K562 (cell line): ENCODE measurements around the gene AGFG2. TPM values are rescaled to one million over a fixed set of nuclear protein-coding genes. Genes with fewer than 3 reads are reported as not detected.
A peak's percentile ranks its signal among the peaks of the same experiment; 100 is the strongest.

Experiments used
- BRCA1 ChIP-seq, 2 experiments: fragments of 450-650 bp in 1 of 2; sonication (generic) in 1 of 2; formaldehyde crosslinking in 1 of 2; IDR thresholded peaks; 2 replicates each; pipeline versions ENCODE4 v1.5.0 to v1.6.1; 2017 to 2020; ENCODE audit warnings: mild to moderate bottlenecking in 1 of 2, missing genetic modification reagents in 1 of 2
- CCNT2 ChIP-seq: IDR thresholded peaks from 2 replicates; pipeline ENCODE4 v1.6.1; 2011; ENCODE audit warnings: borderline replicate concordance, low read depth, mild to moderate bottlenecking, moderate library complexity, mixed read lengths, low read length; ENCODE audit not compliant: insufficient read length; ENCODE audit errors: extremely low read depth
- ESRRA ChIP-seq: fragments of 450-650 bp; IDR thresholded peaks from 2 replicates; pipeline ENCODE4 v1.6.1; 2014; ENCODE audit warnings: low read depth, mild to moderate bottlenecking, moderate library complexity, borderline replicate concordance
- EWSR1 ChIP-seq: fragments of 450-650 bp; IDR thresholded peaks from 2 replicates; pipeline ENCODE4 v1.6.1; 2018; ENCODE audit warnings: borderline replicate concordance, mild to moderate bottlenecking, low read depth, moderate library complexity; ENCODE audit not compliant: partially characterized antibody
- FOXJ3 ChIP-seq: sonication (generic); formaldehyde crosslinking; IDR thresholded peaks from 2 replicates; pipeline ENCODE4 v1.4.0; 2020; ENCODE audit warnings: mild to moderate bottlenecking, missing genetic modification reagents
- FOXK2 ChIP-seq, 2 experiments: fragments of 450-650 bp; IDR thresholded peaks in 1 of 2; conservative IDR thresholded peaks in 1 of 2; 2 replicates each; pipeline ENCODE4 v1.6.1; 2016; ENCODE audit warnings: low read depth in 2 of 2, mild to moderate bottlenecking in 1 of 2
- HDGF ChIP-seq: fragments of 450-650 bp; IDR thresholded peaks from 2 replicates; pipeline ENCODE4 v1.6.1; 2016
- HSF4 ChIP-seq: fragments of 250-450 bp; sonication (Bioruptor Pico); IDR thresholded peaks from 2 replicates; pipeline ENCODE4 v2.1.2; 2022; ENCODE audit warnings: mild to moderate bottlenecking, moderate library complexity, borderline replicate concordance
- KLF10 ChIP-seq: fragments of 250-450 bp; sonication (Bioruptor Pico); IDR thresholded peaks from 2 replicates; pipeline ENCODE4 v1.6.1; 2021; ENCODE audit warnings: matching md5 sums
- MTA2 ChIP-seq: fragments of 450-650 bp; IDR thresholded peaks from 2 replicates; pipeline ENCODE4 v1.6.1; 2016; ENCODE audit warnings: low read depth
- NR4A1 ChIP-seq, 2 experiments: fragments of 250-450 bp in 1 of 2; fragments of 450-650 bp in 1 of 2; sonication (Bioruptor Pico) in 1 of 2; IDR thresholded peaks; 2 replicates each; pipeline versions ENCODE4 v1.4.0 to v1.6.1; 2016 to 2020; ENCODE audit warnings: mild to moderate bottlenecking in 2 of 2, missing compliant biosample characterization in 1 of 2, missing genetic modification characterization in 1 of 2, moderate library complexity in 1 of 2
- PYGO2 ChIP-seq: fragments of 450-650 bp; IDR thresholded peaks from 2 replicates; pipeline ENCODE4 v1.6.1; 2016; ENCODE audit warnings: mild to moderate bottlenecking, missing genetic modification characterization, moderate library complexity, missing compliant biosample characterization
- TEAD1 ChIP-seq, 2 experiments: fragments of 450-650 bp in 1 of 2; sonication (generic) in 1 of 2; formaldehyde crosslinking; IDR thresholded peaks; 2 replicates each; pipeline versions ENCODE4 v1.4.0 to v1.8.0; 2020 to 2022; ENCODE audit warnings: mild to moderate bottlenecking in 2 of 2, missing genetic modification reagents in 1 of 2
- ZNF77 ChIP-seq: fragments of 250-450 bp; sonication (Bioruptor Pico); IDR thresholded peaks from 2 replicates; pipeline ENCODE4 v1.5.0; 2020
- ZNF79 ChIP-seq: fragments of 250-450 bp; sonication (Bioruptor Pico); IDR thresholded peaks from 2 replicates; pipeline ENCODE4 v1.4.0; 2020; ENCODE audit warnings: low read depth, mild to moderate bottlenecking, moderate library complexity
- polyA plus RNA-seq, 8 experiments: library from polyadenylated mRNA; depleted of rRNA in 4 of 8; stranded (reverse) in 5 of 8; unstranded in 3 of 8; fragments of >200 nt; fragmentation: Nextera tagmentation in 2 of 8; fragmentation: Illumina TruSeq in 1 of 8; extraction: Ambion mirVana in 2 of 8; extraction: Trizol in 1 of 8; gene quantifications; 2 replicates each; pipeline versions ENCODE4 v1.2.1 to v1.2.3, GENCODE V29; 2011 to 2014; ENCODE audit warnings: inconsistent platforms in 1 of 8, missing spikeins in 1 of 8
- total RNA-seq, 7 experiments: library from RNA; depleted of rRNA in 6 of 7; stranded (reverse); fragments of >200 nt in 6 of 7; fragmentation: Illumina TruSeq in 2 of 7; extraction: Trizol in 2 of 7; gene quantifications; 2 replicates each; pipeline versions ENCODE4 v1.2.1 to v1.2.3, GENCODE V29; 2011 to 2021; ENCODE audit warnings: low replicate concordance in 1 of 7
- TF ChIP-seq, protein P1 (sequence below), 2 experiments: fragments of 150-350 bp in 1 of 2; IDR thresholded peaks; 2 replicates each; pipeline ENCODE4 v1.6.1; 2012 to 2016; ENCODE audit warnings: low read depth in 2 of 2, low read length in 2 of 2, mild to moderate bottlenecking in 1 of 2, moderate library complexity in 1 of 2
- TF ChIP-seq, protein P2 (sequence below): sonication (generic); formaldehyde crosslinking; IDR thresholded peaks from 2 replicates; pipeline ENCODE4 v1.5.0; 2020; ENCODE audit warnings: missing genetic modification reagents
- TF ChIP-seq, protein P3 (sequence below): fragments of 450-650 bp; IDR thresholded peaks from 2 replicates; pipeline ENCODE4 v1.6.1; 2016; ENCODE audit warnings: borderline replicate concordance
- TF ChIP-seq, protein P4 (sequence below): sonication (generic); formaldehyde crosslinking; IDR thresholded peaks from 2 replicates; pipeline ENCODE4 v1.8.1; 2023; ENCODE audit warnings: mild to moderate bottlenecking, missing genetic modification reagents, moderate library complexity

AGFG2 gene
- total and polyA plus RNA-seq, 9 of the 15 experiments (the other 6 are each of a cell fraction or from before 2014, with no cell fraction given), result 0.31 to 23.1 (median 6.5) TPM

DNA sequence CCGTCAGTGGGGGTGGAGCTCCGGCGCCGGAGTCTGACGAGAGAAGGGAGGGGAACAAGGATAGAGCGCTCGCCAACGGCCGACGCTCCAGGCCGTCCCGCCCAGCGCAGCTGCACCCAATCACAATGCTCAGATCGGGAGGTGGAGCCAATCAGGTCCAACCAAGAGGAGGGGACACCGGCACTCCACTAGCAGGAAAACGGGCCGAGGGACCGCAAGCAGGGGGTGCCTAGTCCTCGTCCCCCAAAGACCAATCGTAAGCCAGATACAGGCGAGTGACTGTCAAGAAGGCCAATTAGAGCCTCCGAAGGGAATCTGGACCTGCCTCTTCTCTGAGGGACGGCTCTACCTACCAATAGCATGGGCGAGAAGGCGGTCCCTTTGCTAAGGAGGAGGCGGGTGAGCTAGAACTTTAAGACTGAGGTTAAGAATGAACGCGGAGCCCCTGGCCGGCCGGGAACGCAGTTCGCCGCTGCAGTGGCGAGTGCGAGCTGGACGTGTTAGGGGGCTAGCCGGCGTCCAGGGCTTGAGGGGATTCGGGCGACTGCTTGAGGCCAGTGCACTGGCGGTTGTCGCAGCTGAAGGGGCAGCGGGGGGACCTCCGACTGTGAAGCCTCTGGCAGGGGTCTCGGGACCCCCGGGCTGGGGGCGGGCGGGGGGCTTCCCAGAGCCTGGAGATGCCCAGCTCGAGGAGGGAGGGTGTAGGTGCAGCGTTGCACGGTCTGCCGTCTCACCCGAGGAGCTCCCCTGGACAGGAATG, 47.4 kb downstream of the AGFG2 start, which contains the start of gene FBXO24 (continued):
- TF ChIP-seq, protein P1, sequence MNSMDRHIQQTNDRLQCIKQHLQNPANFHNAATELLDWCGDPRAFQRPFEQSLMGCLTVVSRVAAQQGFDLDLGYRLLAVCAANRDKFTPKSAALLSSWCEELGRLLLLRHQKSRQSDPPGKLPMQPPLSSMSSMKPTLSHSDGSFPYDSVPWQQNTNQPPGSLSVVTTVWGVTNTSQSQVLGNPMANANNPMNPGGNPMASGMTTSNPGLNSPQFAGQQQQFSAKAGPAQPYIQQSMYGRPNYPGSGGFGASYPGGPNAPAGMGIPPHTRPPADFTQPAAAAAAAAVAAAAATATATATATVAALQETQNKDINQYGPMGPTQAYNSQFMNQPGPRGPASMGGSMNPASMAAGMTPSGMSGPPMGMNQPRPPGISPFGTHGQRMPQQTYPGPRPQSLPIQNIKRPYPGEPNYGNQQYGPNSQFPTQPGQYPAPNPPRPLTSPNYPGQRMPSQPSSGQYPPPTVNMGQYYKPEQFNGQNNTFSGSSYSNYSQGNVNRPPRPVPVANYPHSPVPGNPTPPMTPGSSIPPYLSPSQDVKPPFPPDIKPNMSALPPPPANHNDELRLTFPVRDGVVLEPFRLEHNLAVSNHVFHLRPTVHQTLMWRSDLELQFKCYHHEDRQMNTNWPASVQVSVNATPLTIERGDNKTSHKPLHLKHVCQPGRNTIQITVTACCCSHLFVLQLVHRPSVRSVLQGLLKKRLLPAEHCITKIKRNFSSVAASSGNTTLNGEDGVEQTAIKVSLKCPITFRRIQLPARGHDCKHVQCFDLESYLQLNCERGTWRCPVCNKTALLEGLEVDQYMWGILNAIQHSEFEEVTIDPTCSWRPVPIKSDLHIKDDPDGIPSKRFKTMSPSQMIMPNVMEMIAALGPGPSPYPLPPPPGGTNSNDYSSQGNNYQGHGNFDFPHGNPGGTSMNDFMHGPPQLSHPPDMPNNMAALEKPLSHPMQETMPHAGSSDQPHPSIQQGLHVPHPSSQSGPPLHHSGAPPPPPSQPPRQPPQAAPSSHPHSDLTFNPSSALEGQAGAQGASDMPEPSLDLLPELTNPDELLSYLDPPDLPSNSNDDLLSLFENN (IDR thresholded peaks at IDR 0.05; ENCODE audit: low read depth in 2 of 2, low read length in 2 of 2), result 0 out of 4 replicates have a peak, but pooled peaks of 1 of the 2 experiments have one; percentile 43
- TF ChIP-seq, protein P2, sequence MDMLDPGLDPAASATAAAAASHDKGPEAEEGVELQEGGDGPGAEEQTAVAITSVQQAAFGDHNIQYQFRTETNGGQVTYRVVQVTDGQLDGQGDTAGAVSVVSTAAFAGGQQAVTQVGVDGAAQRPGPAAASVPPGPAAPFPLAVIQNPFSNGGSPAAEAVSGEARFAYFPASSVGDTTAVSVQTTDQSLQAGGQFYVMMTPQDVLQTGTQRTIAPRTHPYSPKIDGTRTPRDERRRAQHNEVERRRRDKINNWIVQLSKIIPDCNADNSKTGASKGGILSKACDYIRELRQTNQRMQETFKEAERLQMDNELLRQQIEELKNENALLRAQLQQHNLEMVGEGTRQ (CRISPR knock-in tag), result no peak
- TF ChIP-seq TEAD1 (CRISPR knock-in tag; IDR thresholded peaks at IDR 0.05) (0 out of 4 replicates have a peak, but pooled peaks of 1 of the 2 experiments have one; percentile 42), ZNF77 (CRISPR knock-in tag) (no peak), HDGF (no peak), ESRRA (peak; percentile 81), HSF4 (CRISPR knock-in tag) (no peak), EWSR1 (no peak), FOXK2 (conservative IDR thresholded peaks at IDR 0.05 in 1 of 2, IDR thresholded peaks at IDR 0.05 in 1 of 2; ENCODE audit: low read depth in 2 of 2) (peak; percentile 72 to 97; a peak in 3 of 4 replicates), BRCA1 (IDR thresholded peaks at IDR 0.05) (no peak), BRCA1 (CRISPR knock-in tag; IDR thresholded peaks at IDR 0.05) (no peak), PYGO2 (no peak), ZNF79 (CRISPR knock-in tag) (no peak), FOXJ3 (CRISPR knock-in tag) (no peak), MTA2 (no peak), CCNT2 (no peak), KLF10 (CRISPR knock-in tag) (no peak), NR4A1 (CRISPR knock-in tag; IDR thresholded peaks at IDR 0.05) (no peak), NR4A1 (tag; IDR thresholded peaks at IDR 0.05) (no peak)
- TF ChIP-seq, protein P3, sequence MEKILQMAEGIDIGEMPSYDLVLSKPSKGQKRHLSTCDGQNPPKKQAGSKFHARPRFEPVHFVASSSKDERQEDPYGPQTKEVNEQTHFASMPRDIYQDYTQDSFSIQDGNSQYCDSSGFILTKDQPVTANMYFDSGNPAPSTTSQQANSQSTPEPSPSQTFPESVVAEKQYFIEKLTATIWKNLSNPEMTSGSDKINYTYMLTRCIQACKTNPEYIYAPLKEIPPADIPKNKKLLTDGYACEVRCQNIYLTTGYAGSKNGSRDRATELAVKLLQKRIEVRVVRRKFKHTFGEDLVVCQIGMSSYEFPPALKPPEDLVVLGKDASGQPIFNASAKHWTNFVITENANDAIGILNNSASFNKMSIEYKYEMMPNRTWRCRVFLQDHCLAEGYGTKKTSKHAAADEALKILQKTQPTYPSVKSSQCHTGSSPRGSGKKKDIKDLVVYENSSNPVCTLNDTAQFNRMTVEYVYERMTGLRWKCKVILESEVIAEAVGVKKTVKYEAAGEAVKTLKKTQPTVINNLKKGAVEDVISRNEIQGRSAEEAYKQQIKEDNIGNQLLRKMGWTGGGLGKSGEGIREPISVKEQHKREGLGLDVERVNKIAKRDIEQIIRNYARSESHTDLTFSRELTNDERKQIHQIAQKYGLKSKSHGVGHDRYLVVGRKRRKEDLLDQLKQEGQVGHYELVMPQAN, result 0 out of 2 replicates have a peak, but pooled peaks have one; percentile 18
- TF ChIP-seq, protein P4, sequence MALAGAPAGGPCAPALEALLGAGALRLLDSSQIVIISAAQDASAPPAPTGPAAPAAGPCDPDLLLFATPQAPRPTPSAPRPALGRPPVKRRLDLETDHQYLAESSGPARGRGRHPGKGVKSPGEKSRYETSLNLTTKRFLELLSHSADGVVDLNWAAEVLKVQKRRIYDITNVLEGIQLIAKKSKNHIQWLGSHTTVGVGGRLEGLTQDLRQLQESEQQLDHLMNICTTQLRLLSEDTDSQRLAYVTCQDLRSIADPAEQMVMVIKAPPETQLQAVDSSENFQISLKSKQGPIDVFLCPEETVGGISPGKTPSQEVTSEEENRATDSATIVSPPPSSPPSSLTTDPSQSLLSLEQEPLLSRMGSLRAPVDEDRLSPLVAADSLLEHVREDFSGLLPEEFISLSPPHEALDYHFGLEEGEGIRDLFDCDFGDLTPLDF, result no peak
